Thyroid gland (tissue), 4 donors: ENCODE data around the gene SERPINF2.

Experiments used
- CTCF ChIP-seq, 6 experiments: fragments of 200-600 bp in 3 of 6; fragments of 450-650 bp in 3 of 6; sonication (generic) in 3 of 6; IDR thresholded peaks; one replicate each; pipeline ENCODE4 v1.5.1; 2016 to 2019; ENCODE audit warnings: antibody characterized with exemption in 6 of 6, mild to moderate bottlenecking in 2 of 6, inconsistent platforms in 1 of 6, moderate library complexity in 1 of 6
- POLR2A ChIP-seq, 2 donors: fragments of 450-650 bp; IDR thresholded peaks; one replicate each; pipeline ENCODE4 v1.6.1; 2017; ENCODE audit warnings: antibody characterized with exemption in 2 of 2, mild to moderate bottlenecking in 2 of 2, moderate library complexity in 1 of 2

- no peak for TF ChIP-seq POLR2A (IDR thresholded peaks at IDR 0.05)
- no peak for TF ChIP-seq CTCF (IDR thresholded peaks at IDR 0.05)
Measured at GRCh38 chr17:1796800-1797199, 54.1 kb downstream of the SERPINF2 start.
